ENCODE measurements around the gene FARP1. TPM values are rescaled to one million over a fixed set of nuclear protein-coding genes. Genes with fewer than 3 reads are reported as not detected.

FARP1 gene
- total and polyA plus RNA-seq, 2 of the 8 experiments (the other 6 are each of a cell fraction or from before 2014, with no cell fraction given): 24.7 to 104 TPM

DNA sequence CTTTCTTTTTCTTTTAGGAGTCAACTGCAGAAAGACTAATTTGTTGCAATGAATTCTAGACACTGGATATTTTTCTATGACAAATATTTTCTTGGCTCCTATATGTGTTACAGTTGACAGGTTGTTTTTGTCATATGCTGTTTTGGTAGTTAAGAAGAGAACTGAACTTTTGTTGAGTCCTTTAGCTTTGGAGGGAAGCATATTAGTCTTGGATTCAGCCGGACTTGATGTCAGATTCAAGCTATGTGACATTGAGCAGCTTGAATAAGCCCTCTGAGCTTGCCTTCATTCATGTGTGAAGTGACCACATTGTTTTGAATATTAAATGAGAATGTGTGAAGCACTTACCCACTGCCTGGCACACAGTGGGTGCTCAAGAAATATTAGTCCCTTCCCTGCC lies 216.0 kb downstream of the FARP1 start (continued):
- TF ChIP-seq KDM4A (IDR thresholded peaks at IDR 0.05; ENCODE audit: low read depth, low read length, severe bottlenecking) (no peak), EZH2 (IDR thresholded peaks at IDR 0.05; ENCODE audit: low read depth, low read length, severe bottlenecking) (no peak)

Data from H1 (cell line).